ENCODE data around the gene MRPS33. TPM values are rescaled to one million over a fixed set of nuclear protein-coding genes. Genes with fewer than 3 reads are reported as not detected.

Gene MRPS33
- total and polyA plus RNA-seq, 4 donors, result 15.0 to 82.3 (median 36.7) TPM

DNA sequence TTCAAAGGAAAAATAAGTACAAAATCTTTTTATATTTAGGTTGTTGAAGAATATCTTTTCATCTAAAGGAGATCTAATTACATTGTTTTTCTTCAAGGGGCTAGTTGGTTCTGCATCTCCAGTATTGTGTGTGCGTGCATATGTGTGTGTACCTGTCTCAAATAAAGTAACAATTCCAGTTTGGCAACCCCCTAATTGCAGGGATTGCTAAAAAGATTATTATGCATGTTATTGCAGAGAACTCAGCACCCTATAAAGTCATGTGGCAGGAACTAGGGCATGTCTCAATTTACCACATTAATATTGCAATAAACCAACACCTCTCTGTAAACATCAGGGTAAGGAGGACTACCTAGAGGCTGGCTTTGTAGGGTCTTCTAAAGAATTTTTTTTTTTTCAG is 37.0 kb downstream of the MRPS33 start:
- Histone ChIP-seq H3K9ac (ENCODE audit: low read depth in 1 of 2, low read length in 2 of 2) (no peak overlapping the region), H3K27ac (ENCODE audit: low read depth in 1 of 2, low read length in 2 of 2) (no peak overlapping the region), H3K4me1 (ENCODE audit: control insufficient read depth in 4 of 4, insufficient read depth in 4 of 4, low read length in 3 of 4) (peaks cover 3 to 22% (median 16%) of the 10 kb centered on the region in 4 donors), H3K4me3 (ENCODE audit: low read depth in 1 of 3, low read length in 3 of 3) (no peak overlapping the region), H3K27me3 (ENCODE audit: control insufficient read depth in 4 of 4, insufficient read depth in 4 of 4, low read length in 3 of 4) (no peaks in the 10 kb centered on the region), H3K9me3 (ENCODE audit: control insufficient read depth in 4 of 4, low read length in 3 of 4) (no peaks in the 10 kb centered on the region), H3K36me3 (ENCODE audit: control insufficient read depth in 4 of 4, insufficient read depth in 3 of 4, low read depth in 1 of 4, low read length in 3 of 4) (no peaks in the 10 kb centered on the region)
- 90% methylated on average over 1 of the region's 1 CpG for WGBS
- no peak for DNase-seq (ENCODE audit: low spot score)
- TF ChIP-seq EGR1 (IDR thresholded peaks at IDR 0.05; ENCODE audit: low read depth in 2 of 2) (no peak), GABPA (IDR thresholded peaks at IDR 0.05 in 1 of 2, conservative IDR thresholded peaks at IDR 0.05 in 1 of 2) (no peak), TAF1 (conservative IDR thresholded peaks at IDR 0.05) (no peak), FOXA1 (IDR thresholded peaks at IDR 0.05) (no peak), FOXA2 (IDR thresholded peaks at IDR 0.05) (no peak), YY1 (IDR thresholded peaks at IDR 0.05) (no peak), NR2F2 (IDR thresholded peaks at IDR 0.05) (no peak), RAD21 (IDR thresholded peaks at IDR 0.05) (no peak)
- TF ChIP-seq, protein P1, sequence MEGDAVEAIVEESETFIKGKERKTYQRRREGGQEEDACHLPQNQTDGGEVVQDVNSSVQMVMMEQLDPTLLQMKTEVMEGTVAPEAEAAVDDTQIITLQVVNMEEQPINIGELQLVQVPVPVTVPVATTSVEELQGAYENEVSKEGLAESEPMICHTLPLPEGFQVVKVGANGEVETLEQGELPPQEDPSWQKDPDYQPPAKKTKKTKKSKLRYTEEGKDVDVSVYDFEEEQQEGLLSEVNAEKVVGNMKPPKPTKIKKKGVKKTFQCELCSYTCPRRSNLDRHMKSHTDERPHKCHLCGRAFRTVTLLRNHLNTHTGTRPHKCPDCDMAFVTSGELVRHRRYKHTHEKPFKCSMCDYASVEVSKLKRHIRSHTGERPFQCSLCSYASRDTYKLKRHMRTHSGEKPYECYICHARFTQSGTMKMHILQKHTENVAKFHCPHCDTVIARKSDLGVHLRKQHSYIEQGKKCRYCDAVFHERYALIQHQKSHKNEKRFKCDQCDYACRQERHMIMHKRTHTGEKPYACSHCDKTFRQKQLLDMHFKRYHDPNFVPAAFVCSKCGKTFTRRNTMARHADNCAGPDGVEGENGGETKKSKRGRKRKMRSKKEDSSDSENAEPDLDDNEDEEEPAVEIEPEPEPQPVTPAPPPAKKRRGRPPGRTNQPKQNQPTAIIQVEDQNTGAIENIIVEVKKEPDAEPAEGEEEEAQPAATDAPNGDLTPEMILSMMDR (IDR thresholded peaks at IDR 0.05; ENCODE audit: low read depth, low read length, missing input control), result no peak
- TF ChIP-seq, protein P2, sequence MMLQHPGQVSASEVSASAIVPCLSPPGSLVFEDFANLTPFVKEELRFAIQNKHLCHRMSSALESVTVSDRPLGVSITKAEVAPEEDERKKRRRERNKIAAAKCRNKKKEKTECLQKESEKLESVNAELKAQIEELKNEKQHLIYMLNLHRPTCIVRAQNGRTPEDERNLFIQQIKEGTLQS (IDR thresholded peaks at IDR 0.05), result no peak
- TF ChIP-seq, protein P3, sequence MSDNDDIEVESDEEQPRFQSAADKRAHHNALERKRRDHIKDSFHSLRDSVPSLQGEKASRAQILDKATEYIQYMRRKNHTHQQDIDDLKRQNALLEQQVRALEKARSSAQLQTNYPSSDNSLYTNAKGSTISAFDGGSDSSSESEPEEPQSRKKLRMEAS (IDR thresholded peaks at IDR 0.05), result no peak
- TF ChIP-seq, protein P4, sequence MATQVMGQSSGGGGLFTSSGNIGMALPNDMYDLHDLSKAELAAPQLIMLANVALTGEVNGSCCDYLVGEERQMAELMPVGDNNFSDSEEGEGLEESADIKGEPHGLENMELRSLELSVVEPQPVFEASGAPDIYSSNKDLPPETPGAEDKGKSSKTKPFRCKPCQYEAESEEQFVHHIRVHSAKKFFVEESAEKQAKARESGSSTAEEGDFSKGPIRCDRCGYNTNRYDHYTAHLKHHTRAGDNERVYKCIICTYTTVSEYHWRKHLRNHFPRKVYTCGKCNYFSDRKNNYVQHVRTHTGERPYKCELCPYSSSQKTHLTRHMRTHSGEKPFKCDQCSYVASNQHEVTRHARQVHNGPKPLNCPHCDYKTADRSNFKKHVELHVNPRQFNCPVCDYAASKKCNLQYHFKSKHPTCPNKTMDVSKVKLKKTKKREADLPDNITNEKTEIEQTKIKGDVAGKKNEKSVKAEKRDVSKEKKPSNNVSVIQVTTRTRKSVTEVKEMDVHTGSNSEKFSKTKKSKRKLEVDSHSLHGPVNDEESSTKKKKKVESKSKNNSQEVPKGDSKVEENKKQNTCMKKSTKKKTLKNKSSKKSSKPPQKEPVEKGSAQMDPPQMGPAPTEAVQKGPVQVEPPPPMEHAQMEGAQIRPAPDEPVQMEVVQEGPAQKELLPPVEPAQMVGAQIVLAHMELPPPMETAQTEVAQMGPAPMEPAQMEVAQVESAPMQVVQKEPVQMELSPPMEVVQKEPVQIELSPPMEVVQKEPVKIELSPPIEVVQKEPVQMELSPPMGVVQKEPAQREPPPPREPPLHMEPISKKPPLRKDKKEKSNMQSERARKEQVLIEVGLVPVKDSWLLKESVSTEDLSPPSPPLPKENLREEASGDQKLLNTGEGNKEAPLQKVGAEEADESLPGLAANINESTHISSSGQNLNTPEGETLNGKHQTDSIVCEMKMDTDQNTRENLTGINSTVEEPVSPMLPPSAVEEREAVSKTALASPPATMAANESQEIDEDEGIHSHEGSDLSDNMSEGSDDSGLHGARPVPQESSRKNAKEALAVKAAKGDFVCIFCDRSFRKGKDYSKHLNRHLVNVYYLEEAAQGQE (IDR thresholded peaks at IDR 0.05), result no peak

DNA sequence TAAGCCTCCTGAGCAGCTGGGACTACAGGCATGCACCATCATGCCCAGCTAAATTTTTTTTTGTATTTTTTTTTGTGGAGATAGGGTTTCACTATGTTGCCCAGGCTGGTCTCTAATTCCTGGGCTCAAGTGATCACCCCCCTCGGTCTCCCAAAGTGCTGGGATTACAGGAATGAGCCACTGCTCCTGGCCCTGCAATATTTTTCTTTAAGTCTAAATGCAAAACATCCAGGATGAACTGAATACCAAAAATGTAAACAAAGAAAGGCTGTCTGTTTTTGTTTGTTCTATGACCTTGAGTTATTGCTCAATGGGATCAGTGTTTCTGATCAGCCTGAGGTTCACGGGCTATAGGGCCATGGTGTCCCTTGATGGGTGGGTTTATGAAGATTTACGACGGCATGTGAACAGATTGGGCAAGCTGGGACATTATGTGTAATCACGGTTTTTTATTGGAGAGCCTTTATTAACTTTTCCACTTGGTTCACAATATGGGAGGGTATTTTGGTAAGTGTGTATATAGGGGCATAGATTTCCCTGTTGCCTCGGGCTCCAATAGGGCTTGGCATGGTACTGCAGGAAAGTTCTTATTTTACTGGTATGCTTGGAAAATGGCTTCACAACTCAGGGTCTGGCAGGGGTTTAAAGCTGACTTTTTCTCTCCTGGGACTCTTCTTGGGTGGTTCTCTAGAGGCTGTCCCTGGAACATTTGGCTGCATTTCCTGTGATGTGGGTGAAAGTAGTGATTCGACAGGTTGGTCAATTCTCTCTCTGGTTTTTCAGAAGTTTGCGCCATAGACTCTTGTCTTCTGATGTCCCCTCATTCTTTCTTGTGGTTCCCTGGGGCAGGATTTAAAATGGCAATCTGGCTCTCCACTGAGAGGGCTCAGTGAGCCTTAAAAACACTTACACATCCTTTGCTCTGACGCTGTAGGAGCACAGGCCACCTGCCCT is 41.6 kb downstream of the MRPS33 start:
- 34% methylated on average over 9 of the region's 9 CpGs for WGBS
- Histone ChIP-seq H3K9ac (ENCODE audit: low read depth in 1 of 2, low read length in 2 of 2) (no peak overlapping the region), H3K9me3 (ENCODE audit: control insufficient read depth in 4 of 4, low read length in 3 of 4) (no peaks in the 10 kb centered on the region), H3K27ac (ENCODE audit: low read depth in 1 of 2, low read length in 2 of 2) (peak overlapping the region; percentile 19 to 61), H3K4me1 (ENCODE audit: control insufficient read depth in 4 of 4, insufficient read depth in 4 of 4, low read length in 3 of 4) (peaks cover 3 to 30% (median 21%) of the 10 kb centered on the region in 4 donors), H3K27me3 (ENCODE audit: control insufficient read depth in 4 of 4, insufficient read depth in 4 of 4, low read length in 3 of 4) (no peaks in the 10 kb centered on the region), H3K36me3 (ENCODE audit: control insufficient read depth in 4 of 4, insufficient read depth in 3 of 4, low read depth in 1 of 4, low read length in 3 of 4) (no peaks in the 10 kb centered on the region), H3K4me3 (ENCODE audit: low read depth in 1 of 3, low read length in 3 of 3) (no peak overlapping the region)
- DNase-seq (ENCODE audit: low spot score), result no peak
- peak; percentile 54 to 65 for TF ChIP-seq RXRA (IDR thresholded peaks at IDR 0.05)
- TF ChIP-seq GABPA (IDR thresholded peaks at IDR 0.05 in 1 of 2, conservative IDR thresholded peaks at IDR 0.05 in 1 of 2), result no peak
- TF ChIP-seq, protein P5, sequence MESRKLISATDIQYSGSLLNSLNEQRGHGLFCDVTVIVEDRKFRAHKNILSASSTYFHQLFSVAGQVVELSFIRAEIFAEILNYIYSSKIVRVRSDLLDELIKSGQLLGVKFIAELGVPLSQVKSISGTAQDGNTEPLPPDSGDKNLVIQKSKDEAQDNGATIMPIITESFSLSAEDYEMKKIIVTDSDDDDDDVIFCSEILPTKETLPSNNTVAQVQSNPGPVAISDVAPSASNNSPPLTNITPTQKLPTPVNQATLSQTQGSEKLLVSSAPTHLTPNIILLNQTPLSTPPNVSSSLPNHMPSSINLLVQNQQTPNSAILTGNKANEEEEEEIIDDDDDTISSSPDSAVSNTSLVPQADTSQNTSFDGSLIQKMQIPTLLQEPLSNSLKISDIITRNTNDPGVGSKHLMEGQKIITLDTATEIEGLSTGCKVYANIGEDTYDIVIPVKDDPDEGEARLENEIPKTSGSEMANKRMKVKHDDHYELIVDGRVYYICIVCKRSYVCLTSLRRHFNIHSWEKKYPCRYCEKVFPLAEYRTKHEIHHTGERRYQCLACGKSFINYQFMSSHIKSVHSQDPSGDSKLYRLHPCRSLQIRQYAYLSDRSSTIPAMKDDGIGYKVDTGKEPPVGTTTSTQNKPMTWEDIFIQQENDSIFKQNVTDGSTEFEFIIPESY (IDR thresholded peaks at IDR 0.05), result peak; percentile 15
- no peak for TF ChIP-seq JUND (IDR thresholded peaks at IDR 0.05)
- TF ChIP-seq FOXA1 (IDR thresholded peaks at IDR 0.05), result peak; percentile 43
- TF ChIP-seq HNF4G (IDR thresholded peaks at IDR 0.05), result peak; percentile 43
- peak; percentile 85 for TF ChIP-seq FOXA2 (IDR thresholded peaks at IDR 0.05)
- TF ChIP-seq HNF4A (conservative IDR thresholded peaks at IDR 0.05), result peak; percentile 61 to 70
- TF ChIP-seq, protein P1 (IDR thresholded peaks at IDR 0.05; ENCODE audit: low read depth, low read length, missing input control), result no peak
- TF ChIP-seq, protein P3 (IDR thresholded peaks at IDR 0.05), result no peak
- TF ChIP-seq RAD21 (IDR thresholded peaks at IDR 0.05), result peak in 1 of 2 donors; percentile 9
- TF ChIP-seq EGR1 (IDR thresholded peaks at IDR 0.05; ENCODE audit: low read depth in 2 of 2), result peak in 1 of 2 donors; percentile 30
- TF ChIP-seq TAF1 (conservative IDR thresholded peaks at IDR 0.05), result no peak
- no peak for TF ChIP-seq NR2F2 (IDR thresholded peaks at IDR 0.05)
- peak; percentile 59 for TF ChIP-seq SP1 (IDR thresholded peaks at IDR 0.05)
- peak; percentile 34 for TF ChIP-seq YY1 (IDR thresholded peaks at IDR 0.05)
- TF ChIP-seq, protein P2 (IDR thresholded peaks at IDR 0.05), result no peak

Data from liver (tissue), 9 donors.